Left ventricle myocardium inferior (tissue), 1 donor: ENCODE measurements around the gene PFKM. TPM values are rescaled to one million over a fixed set of nuclear protein-coding genes. Genes with fewer than 3 reads are reported as not detected.

Source experiments
- DNase-seq: peaks from one replicate; pipeline ENCODE4 v3.0.0-alpha.2; 2020
- H3K27ac ChIP-seq: fragments of 200-600 bp; replicated peaks from 2 replicates; pipeline ENCODE4 v1.8.0; 2021
- H3K27me3 ChIP-seq: fragments of 200-600 bp; 2 replicates; pipeline ENCODE4 v1.8.0; 2021; ENCODE audit warnings: low read depth
- H3K36me3 ChIP-seq: fragments of 200-600 bp; 2 replicates; pipeline ENCODE4 v1.8.0; 2021
- H3K4me1 ChIP-seq: fragments of 200-600 bp; 2 replicates; pipeline ENCODE4 v1.8.0; 2021
- H3K4me3 ChIP-seq: fragments of 200-600 bp; 2 replicates; pipeline ENCODE4 v1.8.0; 2021; ENCODE audit warnings: mild to moderate bottlenecking, moderate library complexity
- H3K9me3 ChIP-seq: fragments of 200-600 bp; replicated peaks from 2 replicates; pipeline ENCODE4 v1.8.0; 2021
- intact Hi-C: fragments of 100-400 bp; cut with micrococcal nuclease; formaldehyde crosslinking; loops from one replicate; pipeline ENCODE4 v1.11.0; 2022
- total RNA-seq: library from RNA; stranded (reverse); fragmentation: NEBNext Ultra II Directional; extraction: Animal tissue kit (Norgen Biotek cat#: 25700); gene quantifications from one replicate; pipeline ENCODE4 v1.2.1, GENCODE V29; 2021
- TF ChIP-seq, protein P1 (sequence below): fragments of 200-600 bp; IDR thresholded peaks from 2 replicates; pipeline ENCODE4 v1.8.0; 2021; ENCODE audit warnings: antibody characterized with exemption, mild to moderate bottlenecking, borderline replicate concordance
- donor health status: DM: no; HTN: yes; CAD: no; lungs with severe emphysema.

The PFKM gene
- total RNA-seq, 1 donor from 2014 or later: 671 TPM

DNA sequence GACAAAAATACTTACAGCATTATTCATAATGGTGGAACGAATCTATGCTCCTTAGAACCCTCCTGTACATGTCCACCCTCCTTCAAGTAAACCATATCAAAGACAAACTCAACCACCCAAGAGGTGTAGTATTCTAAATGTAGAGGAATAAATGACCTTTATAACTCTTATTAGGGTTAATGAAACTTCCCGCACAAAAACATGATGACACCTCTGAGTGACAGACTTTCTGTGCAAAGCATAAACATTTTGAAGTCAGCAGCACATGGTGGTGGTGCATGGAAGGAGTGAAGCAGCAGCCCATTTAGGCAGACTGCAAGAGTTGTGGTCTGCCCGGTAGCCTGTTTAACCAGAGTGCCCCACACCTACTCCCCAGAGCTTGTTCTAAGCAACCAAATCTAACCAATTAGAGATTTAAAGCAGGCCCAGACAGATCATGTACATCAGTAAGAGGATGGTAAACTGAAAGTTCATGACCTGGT lies 38.8 kb downstream of the PFKM start:
- DNase-seq: no peak

DNA sequence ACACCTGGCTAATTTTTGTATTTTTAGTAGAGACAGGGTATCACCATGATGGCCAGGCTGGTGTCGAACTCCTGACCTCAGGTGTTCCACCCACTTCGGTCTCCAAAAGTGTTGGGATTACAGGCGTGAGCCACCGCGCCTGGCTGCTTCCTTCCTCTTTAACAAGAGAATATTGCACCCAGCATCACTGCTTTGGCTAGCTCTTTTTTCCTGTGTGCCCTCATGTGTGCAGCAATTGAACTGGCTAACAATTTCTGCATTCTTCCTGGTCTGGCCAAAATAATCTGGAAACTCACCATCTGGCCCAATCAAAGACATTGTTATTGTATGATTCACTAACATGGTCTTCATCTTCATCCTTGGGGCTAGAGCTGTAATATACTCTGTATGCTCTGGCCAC lies 40.9 kb downstream of the PFKM start:
- DNase-seq: no peak
- no peaks in the 10 kb centered on the region for H3K9me3 ChIP-seq
- H3K27me3 ChIP-seq: no peaks in the 10 kb centered on the region
- peaks cover 34% of the 10 kb centered on the region for H3K4me1 ChIP-seq
- TF ChIP-seq, protein P1, sequence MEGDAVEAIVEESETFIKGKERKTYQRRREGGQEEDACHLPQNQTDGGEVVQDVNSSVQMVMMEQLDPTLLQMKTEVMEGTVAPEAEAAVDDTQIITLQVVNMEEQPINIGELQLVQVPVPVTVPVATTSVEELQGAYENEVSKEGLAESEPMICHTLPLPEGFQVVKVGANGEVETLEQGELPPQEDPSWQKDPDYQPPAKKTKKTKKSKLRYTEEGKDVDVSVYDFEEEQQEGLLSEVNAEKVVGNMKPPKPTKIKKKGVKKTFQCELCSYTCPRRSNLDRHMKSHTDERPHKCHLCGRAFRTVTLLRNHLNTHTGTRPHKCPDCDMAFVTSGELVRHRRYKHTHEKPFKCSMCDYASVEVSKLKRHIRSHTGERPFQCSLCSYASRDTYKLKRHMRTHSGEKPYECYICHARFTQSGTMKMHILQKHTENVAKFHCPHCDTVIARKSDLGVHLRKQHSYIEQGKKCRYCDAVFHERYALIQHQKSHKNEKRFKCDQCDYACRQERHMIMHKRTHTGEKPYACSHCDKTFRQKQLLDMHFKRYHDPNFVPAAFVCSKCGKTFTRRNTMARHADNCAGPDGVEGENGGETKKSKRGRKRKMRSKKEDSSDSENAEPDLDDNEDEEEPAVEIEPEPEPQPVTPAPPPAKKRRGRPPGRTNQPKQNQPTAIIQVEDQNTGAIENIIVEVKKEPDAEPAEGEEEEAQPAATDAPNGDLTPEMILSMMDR: no peak
- intact Hi-C loops: no loop called here
- H3K36me3 ChIP-seq: no peaks in the 10 kb centered on the region
- no peak overlapping the region for H3K4me3 ChIP-seq
- H3K27ac ChIP-seq: no peak overlapping the region

More for the DNA sequence above, 38.8 kb downstream of the PFKM start:
- H3K9me3 ChIP-seq: no peaks in the 10 kb centered on the region
- no peaks in the 10 kb centered on the region for H3K27me3 ChIP-seq
- TF ChIP-seq, protein P1: no peak
- H3K4me1 ChIP-seq: peaks cover 54% of the 10 kb centered on the region
- intact Hi-C loops: no loop called here
- H3K27ac ChIP-seq: peak overlapping the region; percentile 94
- peak overlapping the region; percentile 92 for H3K4me3 ChIP-seq
- peaks cover 11% of the 10 kb centered on the region for H3K36me3 ChIP-seq

DNA sequence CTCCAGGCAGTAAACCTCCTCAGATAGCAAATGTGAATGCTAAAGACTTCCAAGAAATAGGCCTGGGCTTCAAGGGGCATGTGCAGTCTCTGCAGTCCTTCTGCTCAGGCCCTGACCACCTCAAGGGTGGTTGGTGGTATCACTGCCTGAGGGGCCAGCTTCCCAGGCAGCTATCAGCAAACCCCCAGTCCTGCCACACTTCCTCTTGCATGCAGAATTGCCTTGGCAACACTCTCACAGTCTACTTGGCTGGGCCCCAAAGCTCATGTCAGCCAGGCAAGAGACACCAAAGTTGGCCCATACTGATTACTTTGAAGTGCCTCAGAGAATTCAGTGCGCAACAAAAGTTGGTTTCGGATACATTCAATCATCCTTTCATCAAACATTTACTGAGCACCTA lies 41.6 kb downstream of the PFKM start:
- H3K4me1 ChIP-seq: peaks cover 28% of the 10 kb centered on the region
- H3K27me3 ChIP-seq: peaks cover 4% of the 10 kb centered on the region
- intact Hi-C loops: no loop called here
- H3K27ac ChIP-seq: peak overlapping the region; percentile 24
- no peak for DNase-seq
- no peaks in the 10 kb centered on the region for H3K36me3 ChIP-seq
- TF ChIP-seq, protein P1: no peak
- H3K4me3 ChIP-seq: no peak overlapping the region
- H3K9me3 ChIP-seq: no peaks in the 10 kb centered on the region

DNA sequence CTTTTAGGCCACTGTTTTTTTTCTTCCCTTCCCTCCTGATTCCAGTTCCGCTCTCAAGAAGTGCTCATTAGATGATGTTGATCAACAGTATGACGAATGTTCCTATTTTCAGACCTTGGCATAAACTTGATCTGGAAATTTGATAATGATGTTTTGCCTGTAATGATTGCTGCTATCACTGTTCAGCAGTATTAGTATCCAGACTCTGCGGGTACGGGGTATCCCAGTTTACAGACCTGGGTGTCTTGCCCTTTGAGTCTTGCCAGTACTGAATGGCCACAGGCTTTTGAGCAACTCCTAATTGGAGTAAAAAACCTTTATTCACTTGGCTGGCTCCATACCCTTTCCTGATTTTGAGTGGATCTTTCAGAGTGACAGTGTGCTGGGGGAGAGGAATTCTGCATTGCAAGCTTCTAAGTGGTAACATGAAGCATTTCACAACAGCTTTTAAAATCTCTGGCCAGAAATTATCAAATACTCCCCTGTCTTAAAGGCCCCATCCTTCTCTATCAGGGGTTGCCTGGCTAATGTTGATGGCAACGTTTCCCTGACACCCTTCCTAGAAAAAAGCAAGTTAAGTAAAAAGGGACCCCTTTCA lies 44.1 kb downstream of the PFKM start:
- intact Hi-C loops: no loop called here
- DNase-seq: no peak
- no peaks in the 10 kb centered on the region for H3K9me3 ChIP-seq
- peaks cover 10% of the 10 kb centered on the region for H3K27me3 ChIP-seq
- TF ChIP-seq, protein P1: no peak
- H3K27ac ChIP-seq: no peak overlapping the region
- H3K4me3 ChIP-seq: no peak overlapping the region
- peaks cover 8% of the 10 kb centered on the region for H3K4me1 ChIP-seq
- no peaks in the 10 kb centered on the region for H3K36me3 ChIP-seq

DNA sequence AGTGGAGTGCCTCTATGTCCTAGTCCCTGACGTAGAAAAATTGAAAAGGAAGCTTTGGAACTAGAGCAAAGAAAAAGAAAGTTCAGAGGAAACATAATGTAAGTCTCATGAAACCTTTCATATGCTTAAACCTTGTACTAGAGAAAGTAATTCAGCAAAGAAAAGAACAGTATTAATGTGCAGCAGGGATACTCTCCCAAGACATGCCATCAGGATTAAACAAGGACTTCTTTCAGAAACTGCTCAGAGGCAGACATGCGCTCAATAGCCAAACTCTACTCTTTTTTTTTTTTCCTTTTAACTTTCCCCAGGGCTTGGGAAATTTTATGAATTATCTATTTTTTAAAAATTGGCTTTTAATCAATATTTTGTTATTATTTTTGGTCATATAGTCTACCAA lies 45.3 kb downstream of the PFKM start:
- Histone ChIP-seq H3K4me3 (no peak overlapping the region), H3K4me1 (peaks cover 8% of the 10 kb centered on the region), H3K36me3 (no peaks in the 10 kb centered on the region), H3K27me3 (peaks cover 10% of the 10 kb centered on the region), H3K27ac (no peak overlapping the region), H3K9me3 (no peaks in the 10 kb centered on the region)
- TF ChIP-seq, protein P1: no peak
- no peak for DNase-seq
- intact Hi-C loops: no loop called here
